HCT116 (cell line): ENCODE results near the gene MYO7B. TPM values are rescaled to one million over a fixed set of nuclear protein-coding genes. Genes with fewer than 3 reads are reported as not detected.

Experiments used
- ATAC-seq: fragments of 200-7000 bp; cut with Tn5 transposase; 2 replicates; pipeline ENCODE4 v1.9.1; 2020; ENCODE audit warnings: mild to moderate bottlenecking, moderate library complexity
- BruUV-seq: library from RNA; stranded (reverse); fragments of 400-500 nt; replicated peaks from 2 replicates; lab custom pipeline; 2021; lab: Mats Ljungman, UMichigan
- CTCF ChIA-PET: fragments of 300-600 bp; sonication (Branson Sonifier 250); formaldehyde crosslinking; loops from one replicate; lab custom pipeline; 2021; ENCODE audit warnings: antibody characterized with exemption; lab: Charles Lee
- POLR2A ChIA-PET: fragments of 300-600, 350-600 bp; sonication (Branson Sonifier 250); formaldehyde crosslinking; loops from one replicate; lab custom pipeline; 2021; ENCODE audit warnings: antibody characterized with exemption; lab: Charles Lee
- RAD21 ChIA-PET, 2 experiments: fragments of 300-600 bp; sonication (Branson Sonifier 250); formaldehyde crosslinking; loops; one replicate each; lab custom pipeline; 2023; ENCODE audit warnings: low total read pairs in 2 of 2; ENCODE audit not compliant: uncharacterized antibody in 2 of 2, unreplicated experiment in 2 of 2, low non-redundant PET in 1 of 2; lab: Charles Lee
- DNase-seq: peaks from one replicate; pipeline ENCODE4 v3.0.0-alpha.2; 2010; ENCODE audit warnings: low read depth, low spot score
- H2AFZ ChIP-seq: fragments of 200-600 bp; shearing (Covaris generic), sonication (generic); 2 replicates; pipeline ENCODE4 v1.6.1; 2017; ENCODE audit warnings: low read depth, mixed run types, mixed read lengths, antibody characterized with exemption, low read length; ENCODE audit not compliant: poor library complexity, severe bottlenecking
- H3K27ac ChIP-seq: 2 replicates; pipeline ENCODE4 v1.5.1; 2012; ENCODE audit warnings: low read depth, low read length
- H3K27me3 ChIP-seq: fragments of 200-600 bp; sonication (generic); 2 replicates; pipeline ENCODE4 v1.6.1; 2016; ENCODE audit warnings: mixed run types, low read length, mixed read lengths; ENCODE audit not compliant: insufficient read depth
- H3K36me3 ChIP-seq, 2 experiments: fragments of 200-500 bp in 1 of 2; fragments of 200-600 bp in 1 of 2; sonication (Bioruptor generic) in 1 of 2; sonication (generic) in 1 of 2; 2 replicates each; pipeline versions ENCODE4 v1.5.1 to v1.6.1; 2014 to 2016; ENCODE audit warnings: low read length in 2 of 2, inconsistent platforms in 1 of 2, mixed read lengths in 1 of 2, mixed run types in 1 of 2; ENCODE audit not compliant: insufficient read depth in 2 of 2, control insufficient read depth in 1 of 2
- H3K4me1 ChIP-seq, 2 experiments: fragments of 200-600 bp in 1 of 2; sonication (generic) in 1 of 2; 2 replicates each; pipeline versions ENCODE4 v1.5.1 to v1.6.1; 2012 to 2017; ENCODE audit warnings: low read length in 2 of 2, inconsistent platforms in 1 of 2, mild to moderate bottlenecking in 1 of 2, mixed read lengths in 1 of 2, mixed run types in 1 of 2, moderate library complexity in 1 of 2; ENCODE audit not compliant: insufficient read depth in 2 of 2, control insufficient read depth in 1 of 2
- H3K4me2 ChIP-seq: fragments of 200-600 bp; sonication (generic); 2 replicates; pipeline ENCODE4 v1.6.1; 2017; ENCODE audit warnings: mixed run types, low read length, mixed read lengths
- H3K4me3 ChIP-seq, 2 experiments: fragments of 200-600 bp in 1 of 2; sonication (generic) in 1 of 2; replicated peaks in 1 of 2; 2 replicates each; pipeline ENCODE4 v1.5.1; 2011 to 2016; ENCODE audit warnings: low read length in 2 of 2, control low read depth in 1 of 2, low read depth in 1 of 2, mild to moderate bottlenecking in 1 of 2, mixed read lengths in 1 of 2, mixed run types in 1 of 2
- H3K79me2 ChIP-seq: fragments of 200-600 bp; sonication (generic); 2 replicates; pipeline ENCODE4 v1.6.1; 2017; ENCODE audit warnings: mild to moderate bottlenecking, mixed run types, low read length, moderate library complexity, mixed read lengths; ENCODE audit not compliant: insufficient read depth
- H3K9ac ChIP-seq: fragments of 200-600 bp; sonication (generic); 2 replicates; pipeline ENCODE4 v1.6.1; 2016; ENCODE audit warnings: low read length, mixed read lengths
- H3K9me2 ChIP-seq: fragments of 200-600 bp; sonication (generic), shearing (Covaris generic); 2 replicates; pipeline ENCODE4 v1.6.1; 2017; ENCODE audit warnings: mixed run types, mild to moderate bottlenecking, moderate library complexity; ENCODE audit not compliant: insufficient read depth
- H3K9me3 ChIP-seq, 2 experiments: fragments of 200-500 bp in 1 of 2; fragments of 200-600 bp in 1 of 2; sonication (Bioruptor generic) in 1 of 2; sonication (generic) in 1 of 2; 2 replicates each; pipeline ENCODE4 v1.6.1; 2014 to 2017; ENCODE audit warnings: low read length in 2 of 2, mixed read lengths in 2 of 2, inconsistent platforms in 1 of 2, low read depth in 1 of 2, mild to moderate bottlenecking in 1 of 2, mixed run types in 1 of 2, moderate library complexity in 1 of 2; ENCODE audit not compliant: control insufficient read depth in 1 of 2, insufficient read depth in 1 of 2
- H4K20me1 ChIP-seq: fragments of 200-600 bp; sonication (generic), shearing (Covaris generic); 2 replicates; pipeline ENCODE4 v1.6.1; 2017; ENCODE audit warnings: mixed run types, mild to moderate bottlenecking, moderate library complexity; ENCODE audit not compliant: insufficient read depth
- CTCF ChIP-seq, 3 experiments: fragments of 200-600 bp in 1 of 3; sonication (generic) in 1 of 3; IDR thresholded peaks in 2 of 3; conservative IDR thresholded peaks in 1 of 3; 2 replicates each; pipeline ENCODE4 v1.5.1; 2012 to 2017; ENCODE audit warnings: low read depth in 2 of 3, low read length in 2 of 3, antibody characterized with exemption in 1 of 3, borderline replicate concordance in 1 of 3, control low read depth in 1 of 3, mild to moderate bottlenecking in 1 of 3, mixed read lengths in 1 of 3, mixed run types in 1 of 3, moderate library complexity in 1 of 3; ENCODE audit not compliant: insufficient read depth in 1 of 3
- EGR1 ChIP-seq: IDR thresholded peaks from 2 replicates; pipeline ENCODE4 v1.6.1; 2012; ENCODE audit warnings: low read depth
- EZH2 ChIP-seq: fragments of 200-600 bp; sonication (generic); IDR thresholded peaks from 2 replicates; pipeline ENCODE4 v1.6.1; 2017; ENCODE audit warnings: antibody characterized with exemption, mixed run types
- REST ChIP-seq: IDR thresholded peaks from 2 replicates; pipeline ENCODE4 v1.6.1; 2012; ENCODE audit warnings: low read depth
- intact Hi-C: fragments of 100-400 bp; cut with micrococcal nuclease; formaldehyde crosslinking; loops from 2 replicates; pipeline ENCODE4 v1.10.0; 2022
- total RNA-seq: library from RNA; stranded (reverse); gene quantifications from one replicate; pipeline ENCODE4 v1.2.1, GENCODE V29; 2021; ENCODE audit not compliant: unreplicated experiment

The MYO7B gene
- total RNA-seq, 1 experiment from 2014 or later, result 0.07 TPM

- Histone ChIP-seq H3K4me3 (no peak overlapping the region), H3K9ac (no peak overlapping the region), H3K27me3 (peaks cover 23% of the 10 kb centered on the region; the same call in 1 of the 2 replicates), H2AFZ (no peak overlapping the region), H3K9me2 (no peaks in the 10 kb centered on the region), H4K20me1 (no peaks in the 10 kb centered on the region), H3K36me3 (no peaks in the 10 kb centered on the region), H3K27ac (no peak overlapping the region), H3K4me2 (no peak overlapping the region), H3K9me3 (no peaks in the 10 kb centered on the region), H3K4me1 (no peaks in the 10 kb centered on the region), H3K79me2 (no peaks in the 10 kb centered on the region)
- intact Hi-C loops, result no loop called here
- no peak for TF ChIP-seq EZH2
- no peak for TF ChIP-seq EGR1
- no peak for TF ChIP-seq REST
- no peak for TF ChIP-seq CTCF (IDR thresholded peaks at IDR 0.05 in 2 of 3, conservative IDR thresholded peaks at IDR 0.05 in 1 of 3; ENCODE audit: borderline replicate concordance in 1 of 3, insufficient read depth in 1 of 3, low read depth in 2 of 3, low read length in 2 of 3)
- no TSS peak for BruUV-seq
- ChIA-PET RAD21 (no interaction called here), POLR2A (no interaction called here), CTCF (no interaction called here)
- ATAC-seq (no peak), DNase-seq (no peak)
These were observed 9.7 kb downstream of the MYO7B start for GRCh38 chr2:127545189-127545588.
